H1 (cell line): ENCODE measurements around the gene C19orf67. TPM values are rescaled to one million over a fixed set of nuclear protein-coding genes. Genes with fewer than 3 reads are reported as not detected.

Experiments used
- CTCF ChIA-PET: fragments of 300-600 bp; sonication (Branson Sonifier 250); formaldehyde crosslinking; loops from one replicate; lab custom pipeline; 2021; ENCODE audit not compliant: partially characterized antibody; lab: Charles Lee
- POLR2A ChIA-PET: fragments of 300-600 bp; sonication (Branson Sonifier 250); formaldehyde crosslinking; loops from one replicate; lab custom pipeline; 2021; ENCODE audit warnings: inconsistent platforms; ENCODE audit not compliant: partially characterized antibody; lab: Charles Lee
- DNase-seq, 2 experiments: peaks; one replicate each; pipeline versions ENCODE4 v3.0.0 to v3.0.0-alpha.2; 2010 to 2022; ENCODE audit warnings: low spot score in 2 of 2, low read depth in 1 of 2, mixed read lengths in 1 of 2
- FAIRE-seq: peaks from 2 replicates; lab custom pipeline; 2011; peaks lifted over from hg19 to GRCh38; lab: Jason Lieb, UNC
- H2AFZ ChIP-seq: 2 replicates; pipeline ENCODE4 v1.8.1; 2012; ENCODE audit warnings: low read length, inconsistent platforms
- H2AK5ac ChIP-seq: 2 replicates; pipeline ENCODE4 v1.6.1; 2013; ENCODE audit warnings: low read depth, low read length
- H2BK120ac ChIP-seq: replicated peaks from 2 replicates; pipeline ENCODE3; 2013; ENCODE audit warnings: low read depth, low read length, inconsistent platforms
- H2BK12ac ChIP-seq: 2 replicates; pipeline ENCODE4 v1.6.1; 2013; ENCODE audit warnings: low read depth, low read length
- H2BK15ac ChIP-seq: 2 replicates; pipeline ENCODE4 v1.6.1; 2013; ENCODE audit warnings: low read length
- H2BK20ac ChIP-seq: 2 replicates; pipeline ENCODE4 v1.6.1; 2013; ENCODE audit warnings: low read length
- H2BK5ac ChIP-seq: 2 replicates; pipeline ENCODE4 v1.6.1; 2013; ENCODE audit warnings: low read depth, low read length
- H3K14ac ChIP-seq: 2 replicates; pipeline ENCODE4 v1.6.1; 2013; ENCODE audit warnings: inconsistent platforms; ENCODE audit not compliant: insufficient read length
- H3K18ac ChIP-seq: 2 replicates; pipeline ENCODE4 v1.6.1; 2013; ENCODE audit warnings: low read length; ENCODE audit errors: extremely low read depth
- H3K23ac ChIP-seq: 2 replicates; pipeline ENCODE4 v1.6.1; 2013; ENCODE audit warnings: inconsistent platforms; ENCODE audit not compliant: insufficient read length
- H3K23me2 ChIP-seq: 2 replicates; pipeline ENCODE4 v1.6.1; 2013; ENCODE audit warnings: low read depth, low read length
- H3K27ac ChIP-seq: 2 replicates; pipeline ENCODE4 v1.6.1; 2011; ENCODE audit warnings: low read depth, low read length, inconsistent platforms
- H3K27me3 ChIP-seq, 4 experiments: replicated peaks in 1 of 4; 1 replicate in 1 of 4; 2 replicates in 3 of 4; pipeline versions ENCODE4 v1.6.1 to v1.8.1; 2011 to 2013; ENCODE audit warnings: low read length in 3 of 4, mild to moderate bottlenecking in 3 of 4, inconsistent platforms in 2 of 4, mixed read lengths in 2 of 4, moderate library complexity in 1 of 4; ENCODE audit not compliant: control insufficient read depth in 3 of 4, insufficient read depth in 3 of 4; ENCODE audit errors: extremely low read depth in 1 of 4
- H3K36me3 ChIP-seq, 4 experiments: 2 replicates each; pipeline versions ENCODE4 v1.6.1 to v1.8.1; 2011 to 2013; ENCODE audit warnings: mild to moderate bottlenecking in 4 of 4, low read length in 3 of 4, moderate library complexity in 2 of 4, control low read depth in 1 of 4, inconsistent platforms in 1 of 4; ENCODE audit not compliant: insufficient read depth in 4 of 4, control insufficient read depth in 2 of 4
- H3K4ac ChIP-seq: replicated peaks from 2 replicates; pipeline ENCODE3; 2013; ENCODE audit warnings: low read length, low read depth, mixed read lengths, inconsistent platforms; ENCODE audit not compliant: insufficient read length
- H3K4me1 ChIP-seq, 4 experiments: replicated peaks in 1 of 4; 1 replicate in 1 of 4; 2 replicates in 3 of 4; pipeline versions ENCODE4 v1.6.1 to v1.8.1; 2011 to 2013; ENCODE audit warnings: low read length in 3 of 4, inconsistent platforms in 2 of 4, mixed read lengths in 1 of 4; ENCODE audit not compliant: insufficient read depth in 4 of 4, control insufficient read depth in 3 of 4
- H3K4me2 ChIP-seq, 2 experiments: 2 replicates each; pipeline versions ENCODE4 v1.6.1 to v1.8.1; 2011 to 2013; ENCODE audit warnings: low read depth in 2 of 2, low read length in 2 of 2, control low read depth in 1 of 2, inconsistent platforms in 1 of 2, mild to moderate bottlenecking in 1 of 2; ENCODE audit not compliant: insufficient read depth in 1 of 2
- H3K4me3 ChIP-seq, 4 experiments: fragments of 200-600, 300-600 bp in 1 of 4; sonication (generic), shearing (Covaris generic), sonication (Bioruptor Twin) in 1 of 4; 2 replicates each; pipeline versions ENCODE4 v1.5.1 to v1.8.1; 2011 to 2016; ENCODE audit warnings: low read length in 4 of 4, low read depth in 3 of 4, control low read depth in 2 of 4, inconsistent platforms in 2 of 4, mild to moderate bottlenecking in 2 of 4, mixed read lengths in 1 of 4, moderate library complexity in 1 of 4; ENCODE audit not compliant: insufficient read depth in 2 of 4; ENCODE audit errors: extremely low read depth in 1 of 4
- H3K56ac ChIP-seq: replicated peaks from 2 replicates; pipeline ENCODE3; 2013; ENCODE audit warnings: low read depth, mild to moderate bottlenecking, mixed read lengths, low read length, inconsistent platforms; ENCODE audit not compliant: insufficient read length
- H3K79me1 ChIP-seq: 2 replicates; pipeline ENCODE4 v1.6.1; 2013; ENCODE audit warnings: low read depth, low read length, control low read depth
- H3K79me2 ChIP-seq, 2 experiments: 2 replicates each; pipeline versions ENCODE4 v1.6.1 to v1.8.1; 2012 to 2013; ENCODE audit warnings: low read length in 2 of 2, mild to moderate bottlenecking in 2 of 2, inconsistent platforms in 1 of 2; ENCODE audit not compliant: insufficient read depth in 2 of 2, control insufficient read depth in 1 of 2
- H3K9ac ChIP-seq, 4 experiments: replicated peaks in 1 of 4; 1 replicate in 1 of 4; 2 replicates in 3 of 4; pipeline versions ENCODE4 v1.6.1 to v1.8.1; 2011 to 2013; ENCODE audit warnings: low read depth in 3 of 4, low read length in 3 of 4, control low read depth in 2 of 4, mild to moderate bottlenecking in 2 of 4, moderate library complexity in 2 of 4, inconsistent platforms in 1 of 4; ENCODE audit errors: extremely low read depth in 1 of 4
- H3K9me3 ChIP-seq, 2 experiments: 2 replicates each; pipeline versions ENCODE4 v1.6.1 to v1.8.1; 2012 to 2013; ENCODE audit warnings: mild to moderate bottlenecking in 2 of 2, moderate library complexity in 2 of 2, control low read depth in 1 of 2, inconsistent platforms in 1 of 2, low read depth in 1 of 2, low read length in 1 of 2, mixed read lengths in 1 of 2; ENCODE audit not compliant: insufficient read depth in 2 of 2
- H4K20me1 ChIP-seq, 2 experiments: replicated peaks in 1 of 2; 2 replicates each; pipeline versions ENCODE3 to v1.8.1; 2011 to 2013; ENCODE audit warnings: inconsistent platforms in 2 of 2, low read length in 2 of 2, mild to moderate bottlenecking in 1 of 2; ENCODE audit not compliant: insufficient read depth in 2 of 2, control insufficient read depth in 1 of 2
- H4K5ac ChIP-seq: 2 replicates; pipeline ENCODE4 v1.6.1; 2013; ENCODE audit warnings: low read length, low read depth, mixed read lengths, inconsistent platforms; ENCODE audit not compliant: insufficient read length
- H4K8ac ChIP-seq: 2 replicates; pipeline ENCODE4 v1.8.0; 2013; ENCODE audit warnings: mild to moderate bottlenecking, moderate library complexity, low read length, inconsistent platforms; ENCODE audit not compliant: insufficient read depth; ENCODE audit errors: extremely low read depth
- H4K91ac ChIP-seq: replicated peaks from 2 replicates; pipeline ENCODE3; 2013; ENCODE audit warnings: low read length, mixed read lengths, inconsistent platforms; ENCODE audit not compliant: insufficient read length
- ATF3 ChIP-seq: IDR thresholded peaks from 2 replicates; pipeline ENCODE4 v1.6.1; 2011; ENCODE audit warnings: low read depth, mild to moderate bottlenecking, low read length; ENCODE audit not compliant: insufficient read depth
- CREB1 ChIP-seq: IDR thresholded peaks from 2 replicates; pipeline ENCODE4 v1.6.1; 2012; ENCODE audit warnings: inconsistent platforms
- EZH2 ChIP-seq: fragments of 200-600 bp; sonication (generic); IDR thresholded peaks from 2 replicates; pipeline ENCODE4 v1.7.1; 2012; ENCODE audit warnings: low read depth, mild to moderate bottlenecking, moderate library complexity, low read length, inconsistent platforms; ENCODE audit not compliant: severe bottlenecking
- RBBP5 ChIP-seq: IDR thresholded peaks from 2 replicates; pipeline ENCODE4 v1.7.1; 2012; ENCODE audit warnings: low read depth, mild to moderate bottlenecking, inconsistent platforms, low read length, moderate library complexity, borderline replicate concordance
- RFX5 ChIP-seq: IDR thresholded peaks from 2 replicates; pipeline ENCODE4 v1.6.1; 2011; ENCODE audit warnings: low read depth, low read length, improper control_type of control experiment, borderline replicate concordance
- WGBS, 2 experiments: shearing (Covaris generic) in 1 of 2; methylation state at CpG; one replicate each; pipeline versions ENCODE4 v1.1.6 to v1.1.7; 2013 to 2015; ENCODE audit warnings: low lambda C conversion rate in 2 of 2, mixed read lengths in 2 of 2, inconsistent platforms in 1 of 2, low coverage in 1 of 2, missing lambda C conversion rate in 1 of 2; ENCODE audit not compliant: insufficient replicate concordance in 2 of 2, insufficient coverage in 1 of 2, insufficient read length in 1 of 2; ENCODE audit errors: extremely low coverage in 1 of 2, missing lambda C conversion rate in 1 of 2; 5-methylcytosine and 5-hydroxymethylcytosine counted together
- polyA plus RNA-seq, 7 experiments: library from polyadenylated mRNA; depleted of rRNA in 3 of 7; stranded (reverse) in 5 of 7; unstranded in 2 of 7; fragments of >200 nt in 5 of 7; fragments of 200-250 nt in 2 of 7; gene quantifications; 1 replicate in 5 of 7; 2 replicates in 1 of 7; 4 replicates in 1 of 7; pipeline versions ENCODE4 v1.2.1 to v1.2.3, GENCODE V29; 2011 to 2013; ENCODE audit warnings: missing spikeins in 2 of 7, mixed read lengths in 2 of 7
- total RNA-seq: library from RNA; stranded (reverse); fragmentation: NEBNext Ultra II Directional; extraction: Animal tissue kit (Norgen Biotek cat#: 25700); gene quantifications from 2 replicates; pipeline ENCODE4 v1.2.1, GENCODE V29; 2021

C19orf67 gene
- total and polyA plus RNA-seq, 2 of the 8 experiments (the other 6 are each of a cell fraction or from before 2014, with no cell fraction given): 0.12 TPM; not detected in 1

- Histone ChIP-seq H3K27me3 (no peaks in the 10 kb centered on the region), H3K9ac (no peak overlapping the region), H2BK12ac (no peak overlapping the region), H2BK5ac (no peak overlapping the region), H3K23ac (no peak overlapping the region), H3K36me3 (no peaks in the 10 kb centered on the region), H3K4me1 (no peaks in the 10 kb centered on the region), H3K4me3 (no peak overlapping the region), H3K9me3 (no peaks in the 10 kb centered on the region), H3K14ac (no peak overlapping the region), H2BK120ac (no peak overlapping the region), H3K27ac (no peak overlapping the region), H4K91ac (no peak overlapping the region), H2AK5ac (no peak overlapping the region), H4K5ac (no peak overlapping the region), H3K23me2 (no peaks in the 10 kb centered on the region), H3K56ac (no peak overlapping the region), H3K18ac (no peak overlapping the region), H2BK20ac (no peak overlapping the region), H3K4ac (no peak overlapping the region), H2BK15ac (no peak overlapping the region), H4K20me1 (peaks cover under 1 to 4% of the 10 kb centered on the region in 2 experiments), H4K8ac (no peak overlapping the region), H3K4me2 (no peak overlapping the region), H3K79me2 (no peaks in the 10 kb centered on the region), H2AFZ (no peak overlapping the region), H3K79me1 (no peaks in the 10 kb centered on the region)
- whole genome bisulfite sequencing, 2 experiments: 90% methylated on average over 10 of the region's 10 CpGs; no CpG with 5 or more reads in 1 of the 2 experiments
- TF ChIP-seq RFX5 (no peak), EZH2 (no peak), RBBP5 (no peak), CREB1 (no peak), ATF3 (no peak)
- FAIRE-seq: no peak
- CTCF ChIA-PET: interaction anchor here (0.5 to 5.3 kb wide), 9 partner anchors 8 to 48 kb away, joined by 3 to 40 read pairs (median 3); a partner anchor contains a TSS
- POLR2A ChIA-PET: interaction anchor here (1.2 to 2.1 kb wide), 5 partner anchors 9 to 34 kb away, joined by 3 to 6 read pairs (median 4); a partner anchor contains a TSS
- no peak for DNase-seq
These were observed 17.2 kb upstream of the C19orf67 start for GRCh38 chr19:14102756-14103155.
